ENCODE results near the gene MBD2.
"Not testable (repeated sequence)": the region's sequence is repeated elsewhere in the genome, so short reads cannot be mapped to it uniquely, and the experiment has no call there.

The MBD2 gene, protein sequence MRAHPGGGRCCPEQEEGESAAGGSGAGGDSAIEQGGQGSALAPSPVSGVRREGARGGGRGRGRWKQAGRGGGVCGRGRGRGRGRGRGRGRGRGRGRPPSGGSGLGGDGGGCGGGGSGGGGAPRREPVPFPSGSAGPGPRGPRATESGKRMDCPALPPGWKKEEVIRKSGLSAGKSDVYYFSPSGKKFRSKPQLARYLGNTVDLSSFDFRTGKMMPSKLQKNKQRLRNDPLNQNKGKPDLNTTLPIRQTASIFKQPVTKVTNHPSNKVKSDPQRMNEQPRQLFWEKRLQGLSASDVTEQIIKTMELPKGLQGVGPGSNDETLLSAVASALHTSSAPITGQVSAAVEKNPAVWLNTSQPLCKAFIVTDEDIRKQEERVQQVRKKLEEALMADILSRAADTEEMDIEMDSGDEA

DNA sequence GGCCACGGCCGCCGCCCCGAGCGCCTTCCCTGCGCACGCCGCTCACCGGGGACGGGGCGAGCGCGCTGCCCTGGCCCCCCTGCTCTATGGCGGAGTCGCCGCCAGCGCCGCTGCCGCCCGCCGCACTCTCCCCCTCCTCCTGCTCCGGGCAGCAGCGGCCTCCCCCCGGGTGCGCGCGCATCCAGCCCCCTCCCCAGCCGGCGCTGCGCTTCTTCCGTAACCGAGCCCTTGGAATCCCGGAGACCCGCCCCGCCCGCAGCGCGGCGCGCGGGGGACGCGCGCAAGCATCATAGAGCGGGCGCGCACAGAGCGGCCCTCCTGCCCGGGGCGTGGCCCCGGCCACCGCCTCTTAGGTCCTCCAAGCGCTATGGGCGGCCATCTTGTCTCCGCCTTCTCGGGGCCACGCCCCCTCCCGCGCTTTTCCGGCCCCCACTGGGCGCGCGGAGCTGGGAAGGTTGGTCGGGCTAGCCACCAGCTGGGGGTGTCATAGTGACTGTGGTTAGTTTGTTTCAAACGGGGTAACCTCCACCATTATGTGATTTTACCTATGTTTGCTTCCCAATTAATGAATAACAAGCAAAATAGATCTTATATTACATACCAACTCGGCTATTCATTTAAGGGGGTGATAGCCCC is at the start of gene MBD2:
Gene MBD2, minus strand, starts transcription at position 291 of the 636 bp plus-strand sequence. Its CDS starts 110 bp downstream, at position 181.
- peak; percentile 59 for DNase-seq

DNA sequence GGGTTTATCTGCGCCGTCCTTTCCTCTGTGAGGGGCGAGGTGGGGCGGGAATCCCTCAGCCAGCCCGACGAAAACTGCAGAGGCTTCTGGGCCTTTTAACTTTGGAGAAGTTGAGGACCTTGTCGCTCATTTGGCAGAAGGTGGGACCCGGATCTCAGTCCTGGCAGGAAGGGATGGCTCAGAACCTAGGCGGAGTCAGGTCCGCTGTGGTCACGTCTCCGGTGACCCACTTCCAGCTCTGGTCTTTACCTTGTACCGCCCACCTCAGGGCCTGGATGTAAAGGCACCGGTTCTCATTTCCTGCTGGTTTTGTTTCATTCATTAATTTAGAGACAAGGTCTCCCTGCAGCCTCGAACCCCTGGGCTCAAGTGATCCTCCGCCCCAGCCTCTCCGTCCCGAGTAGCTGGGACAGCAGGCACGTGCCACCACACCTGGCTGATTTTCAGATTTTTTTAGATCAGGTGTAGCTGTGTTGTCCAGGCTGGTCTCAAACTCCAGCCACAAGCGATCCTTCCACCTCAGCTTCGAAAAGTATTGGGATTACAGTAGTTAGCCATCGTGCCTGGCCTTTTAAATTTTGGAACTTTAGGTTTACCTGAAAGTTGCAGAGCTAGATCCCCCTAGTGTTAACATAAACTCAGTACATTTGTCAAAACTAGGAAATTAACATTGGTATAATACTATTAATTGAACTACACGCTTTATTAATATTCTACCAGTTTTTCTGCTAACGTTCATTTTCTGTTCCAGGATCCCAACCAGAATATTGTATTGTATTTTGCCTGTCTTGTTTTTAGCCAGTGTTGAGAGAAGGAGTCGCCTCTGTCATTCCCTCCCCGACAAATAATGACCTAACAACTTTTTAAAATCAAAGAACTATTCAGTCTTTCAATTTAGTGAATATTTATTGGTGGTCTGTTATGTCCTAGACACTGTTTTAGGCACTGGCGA is 45.7 kb upstream of the MBD2 start:
- no peak for DNase-seq

DNA sequence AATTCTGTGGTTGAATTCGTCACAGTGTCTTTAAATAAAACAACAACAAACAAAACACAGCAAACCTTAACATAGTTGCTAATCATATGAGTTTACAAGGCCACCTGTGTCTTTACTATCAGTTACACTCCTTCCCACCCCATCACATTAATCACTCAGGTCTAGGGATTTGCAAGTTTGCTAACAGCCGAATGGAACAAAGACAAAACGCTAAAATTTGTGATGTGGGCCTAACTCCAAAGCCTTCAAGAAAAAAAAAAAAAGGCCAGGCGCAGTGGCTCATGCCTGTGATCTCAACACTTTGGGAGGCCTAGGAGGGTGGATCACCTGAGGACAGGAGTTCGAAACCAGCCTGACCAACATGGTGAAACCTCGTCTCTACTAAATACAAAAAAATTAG is 44.3 kb upstream of the MBD2 start:
- no peak for DNase-seq

DNA sequence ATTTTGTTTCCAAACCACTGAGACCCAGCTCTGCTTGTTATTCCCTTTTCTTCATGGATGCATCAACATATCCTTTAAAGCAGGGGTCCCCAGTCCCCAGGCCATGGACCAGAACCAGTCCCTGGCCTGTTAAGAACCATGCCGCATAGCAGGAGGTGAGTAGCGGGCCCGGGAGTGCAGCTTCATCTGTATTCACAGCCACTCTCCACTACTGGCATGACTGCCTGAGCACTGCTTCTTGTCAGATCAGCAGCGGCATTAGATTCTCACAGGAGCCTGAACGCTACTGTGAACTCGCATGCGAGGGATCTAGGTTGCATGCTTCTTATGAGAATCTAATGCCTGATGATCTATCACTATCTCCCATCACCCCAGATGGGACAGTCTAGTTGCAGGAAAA is 43.2 kb upstream of the MBD2 start:
- DNase-seq: no peak

DNA sequence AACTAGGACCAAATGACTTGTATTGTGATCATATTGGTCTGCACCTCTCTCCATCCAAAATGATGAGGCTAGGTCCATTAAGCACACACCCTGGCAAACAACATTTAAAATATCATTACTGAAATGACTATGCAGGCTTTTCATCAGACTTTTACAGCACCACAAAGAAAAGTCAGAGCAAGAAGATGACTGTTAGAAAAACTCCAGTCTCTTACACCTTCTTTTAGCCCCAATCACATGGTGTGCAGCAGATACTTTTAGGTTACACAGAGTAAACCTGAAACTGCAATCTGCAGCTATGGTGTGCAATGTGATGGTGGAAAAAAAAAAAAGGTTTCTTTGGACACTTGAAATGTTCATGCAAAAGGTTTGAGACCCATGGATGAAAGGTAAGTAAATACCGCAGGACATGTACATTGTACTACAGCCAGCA is 39.5 kb upstream of the MBD2 start:
- DNase-seq: no peak

DNA sequence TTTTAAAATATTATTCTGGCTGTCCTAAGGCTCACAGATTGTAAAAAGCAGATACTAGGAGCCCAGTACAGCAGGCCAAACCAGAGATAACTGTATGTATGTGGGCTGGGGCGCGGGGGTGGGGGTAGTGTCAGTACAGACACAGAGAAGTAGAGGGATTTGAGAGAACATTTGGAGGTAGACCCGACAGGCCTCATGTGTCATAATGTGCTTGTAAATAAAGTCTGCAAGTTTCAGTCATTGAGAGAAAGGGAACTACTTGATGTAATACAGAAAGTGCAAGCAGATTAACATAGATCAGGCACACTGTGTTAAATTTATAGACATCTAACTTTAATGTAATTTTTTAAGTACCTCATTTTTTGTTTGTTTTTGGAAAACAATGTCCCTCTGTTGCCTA is 37.4 kb upstream of the MBD2 start:
- DNase-seq: no peak

DNA sequence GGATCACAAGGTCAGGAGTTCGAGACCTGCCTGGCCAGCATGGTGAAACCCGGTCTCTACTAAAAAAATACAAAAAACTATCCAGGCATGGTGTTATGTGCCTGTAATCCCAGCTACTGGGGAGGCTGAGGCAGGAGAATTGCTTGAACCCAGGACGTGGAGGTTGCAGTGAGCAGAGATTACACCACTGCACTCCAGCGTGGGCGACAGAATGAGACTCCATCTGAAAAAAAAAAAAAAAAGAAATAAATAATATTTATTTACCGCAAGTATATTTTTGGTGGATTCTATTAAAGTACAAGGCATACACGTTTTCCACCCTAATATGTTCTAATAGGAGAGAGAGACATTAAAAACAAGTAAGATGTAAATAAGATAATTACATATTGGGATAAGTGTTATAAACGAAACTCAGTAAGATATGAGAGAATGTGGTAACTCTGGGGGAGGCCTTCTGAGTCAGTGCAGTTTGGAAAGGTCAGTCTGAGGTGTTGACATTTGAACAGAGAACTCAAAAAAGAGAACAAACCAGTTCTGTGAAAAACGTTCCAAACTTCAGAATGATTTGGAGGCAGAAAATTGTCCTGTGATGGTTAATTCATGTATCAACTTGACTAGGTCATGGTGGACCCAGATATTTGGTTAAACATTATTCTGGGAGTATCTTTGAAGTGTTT is 36.1 kb upstream of the MBD2 start:
- DNase-seq: no peak

DNA sequence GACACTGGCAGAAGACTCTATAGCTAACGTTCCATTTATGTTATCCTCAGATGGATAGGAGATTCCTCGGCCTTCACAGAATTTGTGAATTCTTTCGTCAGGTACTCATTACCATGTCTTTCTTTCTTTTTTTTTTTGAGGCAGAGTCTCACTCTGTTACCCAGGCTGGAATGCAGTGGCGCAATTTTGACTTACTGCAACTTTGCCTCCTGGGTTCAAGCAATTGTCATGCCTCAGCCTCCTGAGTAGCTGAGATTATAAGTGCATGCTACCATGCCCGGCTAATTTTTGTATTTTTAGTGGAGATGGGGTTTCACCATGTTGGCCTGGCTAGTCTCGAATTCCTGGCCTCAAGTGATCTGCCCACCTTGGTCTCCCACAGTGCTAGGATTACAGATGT is 33.3 kb upstream of the MBD2 start:
- DNase-seq: not testable (repeated sequence)

DNA sequence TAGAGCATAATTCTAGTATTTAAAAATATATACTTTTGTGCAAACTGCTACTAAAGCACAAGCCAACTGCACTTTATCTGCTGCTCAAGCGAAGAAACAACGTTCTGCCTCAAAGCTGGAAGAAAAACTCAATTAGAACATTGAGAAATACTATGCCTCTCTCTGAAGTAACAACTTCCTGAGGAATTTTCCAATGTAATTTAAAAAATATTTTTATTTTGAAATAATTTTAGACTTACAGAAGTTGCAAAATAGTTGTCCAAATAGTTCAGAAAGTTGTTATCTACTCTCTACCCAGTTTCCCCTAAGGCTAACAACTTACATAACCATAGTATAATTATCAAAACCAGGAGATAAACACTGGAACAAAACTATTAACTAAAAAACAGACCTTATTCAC is 32.5 kb upstream of the MBD2 start:
- DNase-seq: no peak

DNA sequence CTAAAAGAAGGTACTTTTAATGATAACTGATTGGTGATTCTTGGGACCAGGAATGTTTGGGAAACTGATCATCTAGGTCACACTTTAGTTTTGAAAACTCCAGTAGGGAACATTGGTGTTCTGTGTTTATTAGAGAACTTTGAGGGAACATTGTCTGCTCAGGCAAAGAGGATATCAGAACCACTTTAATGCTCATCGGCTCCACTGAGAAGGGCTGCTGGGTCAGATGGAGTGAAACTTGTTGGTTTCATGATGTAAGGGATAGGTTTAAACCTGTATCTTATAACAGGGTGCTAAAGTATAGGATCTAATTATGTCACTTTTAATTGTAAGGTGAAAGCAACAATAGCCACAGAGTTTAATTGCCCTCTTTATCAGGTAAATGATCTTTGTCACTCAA is 30.7 kb upstream of the MBD2 start:
- no peak for DNase-seq

DNA sequence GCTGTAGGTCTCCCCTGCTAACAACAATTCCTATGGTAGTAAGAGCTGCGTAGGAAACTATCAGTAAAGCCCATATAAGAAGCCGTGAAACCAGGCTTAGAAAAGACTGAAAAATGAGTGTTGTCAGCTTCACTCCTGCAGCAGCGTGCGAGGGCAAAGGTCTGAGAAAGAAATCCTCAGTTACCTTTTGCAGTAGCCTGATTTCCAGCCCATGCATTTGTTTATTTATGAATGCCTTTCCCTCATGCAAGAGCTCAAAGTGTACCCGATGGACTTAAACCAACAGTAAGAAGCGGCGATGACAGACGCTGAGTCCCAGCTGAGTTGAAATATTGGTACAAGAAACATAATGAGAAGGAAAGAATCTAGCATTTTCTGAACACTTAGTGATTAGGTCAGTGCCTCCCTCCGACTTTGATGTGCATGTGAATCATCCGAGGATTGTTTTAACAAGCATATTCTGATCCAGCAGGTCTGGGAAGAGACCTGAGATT is 29.8 kb upstream of the MBD2 start:
- DNase-seq: no peak

DNA sequence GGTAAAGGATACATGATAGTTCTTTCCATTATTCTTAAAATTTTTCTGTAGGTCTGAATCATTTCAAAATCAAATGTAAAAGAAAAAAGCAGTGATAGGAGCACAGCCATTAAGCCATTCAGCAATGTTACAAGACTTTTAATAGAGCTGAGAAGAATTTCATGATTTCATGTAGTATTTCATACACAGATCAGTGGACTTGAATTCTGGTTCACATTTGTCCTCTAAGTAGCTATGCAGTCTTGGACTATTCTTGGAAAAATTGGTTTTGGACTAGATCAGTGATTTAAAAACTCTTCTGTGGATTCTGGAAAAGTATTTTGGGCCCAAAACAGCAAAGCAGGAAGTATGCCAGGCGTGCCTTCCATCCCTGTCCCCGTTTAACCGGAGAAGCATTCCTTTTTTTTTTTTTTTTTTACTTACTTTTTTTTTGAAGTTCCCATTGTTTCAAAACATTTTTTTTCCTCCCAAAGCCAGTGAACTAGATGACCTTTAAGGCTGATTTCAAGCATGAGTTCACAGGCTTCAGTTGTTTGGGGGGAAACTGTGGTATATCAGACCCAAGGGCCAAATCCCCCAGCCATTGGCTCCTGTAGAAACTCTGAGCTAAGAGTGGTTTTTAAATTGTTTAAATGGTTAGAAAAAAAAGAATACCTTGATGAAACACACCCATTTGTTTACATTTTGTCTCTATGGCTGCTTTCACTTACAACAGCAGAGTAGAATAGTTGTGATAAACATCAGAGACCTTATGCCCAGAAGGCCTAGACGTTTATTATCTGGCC is 27.3 kb upstream of the MBD2 start:
- no peak for DNase-seq

DNA sequence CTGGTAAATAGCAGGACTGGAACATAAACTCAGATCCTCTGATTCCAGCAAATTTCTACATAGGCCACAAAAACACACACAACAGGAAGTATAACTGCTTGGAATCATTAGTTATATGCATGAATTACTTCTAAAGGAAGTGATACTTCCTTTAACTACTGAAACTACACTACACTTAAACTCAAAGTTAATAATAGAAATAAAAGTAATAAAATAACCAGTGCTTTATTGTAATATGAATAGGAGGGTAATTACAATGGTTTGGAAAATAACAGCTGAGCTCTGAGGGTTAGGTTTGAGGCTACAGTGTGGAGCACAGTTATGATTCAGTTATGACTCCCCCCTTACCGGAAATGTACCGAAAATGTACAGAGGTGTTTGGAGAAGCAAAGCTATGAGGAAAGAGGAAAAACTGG is 26.4 kb upstream of the MBD2 start:
- no peak for DNase-seq

DNA sequence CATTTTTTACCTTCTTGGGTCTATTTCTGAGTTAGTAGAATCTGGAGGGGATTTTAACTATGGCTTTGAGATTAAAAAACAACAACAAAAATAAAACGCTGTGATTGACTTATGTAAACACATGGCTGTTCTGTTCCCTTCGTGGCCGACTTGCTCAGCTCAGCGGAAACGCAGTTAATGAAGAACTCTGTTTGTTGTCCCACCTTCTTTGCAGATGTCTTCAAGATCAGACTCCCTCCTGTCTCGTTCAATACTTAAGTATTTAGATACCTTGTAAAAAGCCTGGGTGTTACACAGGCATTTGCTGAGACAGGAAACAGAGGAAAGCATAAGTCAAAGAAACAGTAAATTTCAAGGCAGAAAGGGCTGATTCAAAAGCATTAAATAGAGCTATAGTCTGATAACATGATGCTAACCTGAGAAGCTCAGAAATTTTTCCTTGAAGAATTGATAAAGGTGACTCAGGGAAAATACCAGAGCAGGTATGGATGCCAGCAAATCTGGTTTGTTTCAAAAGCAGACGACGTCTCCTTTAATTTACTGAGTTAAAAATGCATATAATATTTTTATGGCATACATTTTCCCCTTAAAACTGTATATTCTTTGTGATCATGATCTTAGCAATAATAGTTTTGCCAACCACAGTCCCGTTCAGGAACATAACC is 23.2 kb upstream of the MBD2 start:
- no peak for DNase-seq

DNA sequence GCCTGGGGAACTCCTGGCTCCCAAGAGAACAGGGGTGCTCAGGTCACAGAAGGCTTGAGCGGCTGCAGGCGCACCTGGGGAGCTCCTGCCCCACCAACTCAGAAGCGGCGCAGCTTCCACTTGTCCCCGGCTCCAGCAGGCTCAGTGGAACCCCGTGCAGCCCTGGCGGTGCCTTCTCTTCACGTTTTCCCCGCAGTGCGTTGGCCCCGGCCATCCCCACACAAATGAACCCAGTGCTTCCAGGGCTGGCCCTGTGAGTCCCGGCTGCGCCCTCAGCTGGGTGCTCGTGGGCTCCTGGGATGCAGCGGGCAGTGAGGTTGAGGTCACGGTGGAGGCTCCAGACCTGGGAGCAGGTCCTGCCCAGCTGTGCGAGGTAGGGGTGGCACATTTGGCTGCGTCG is 17.9 kb upstream of the MBD2 start:
- DNase-seq: no peak

DNA sequence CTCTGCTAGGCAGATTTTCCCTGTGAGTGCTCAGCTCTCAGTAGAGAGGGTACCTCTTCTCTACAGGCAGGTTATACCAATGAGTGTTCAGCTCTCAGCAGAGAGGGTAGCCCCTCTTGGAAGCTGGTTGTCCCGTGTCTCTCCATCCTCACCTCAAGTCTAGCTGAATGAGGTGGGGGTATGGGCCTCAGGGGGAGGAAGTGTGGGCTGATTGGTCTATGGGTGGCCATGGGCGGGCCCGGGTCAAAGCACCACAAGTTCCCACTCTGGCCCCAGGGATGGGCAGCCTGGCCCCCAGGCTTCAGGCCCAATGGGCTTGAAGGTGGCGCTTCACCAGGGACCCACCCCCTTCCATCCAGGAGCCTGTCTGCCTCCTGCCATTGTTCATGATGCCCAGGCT is 17.0 kb upstream of the MBD2 start:
- no peak for DNase-seq

DNA sequence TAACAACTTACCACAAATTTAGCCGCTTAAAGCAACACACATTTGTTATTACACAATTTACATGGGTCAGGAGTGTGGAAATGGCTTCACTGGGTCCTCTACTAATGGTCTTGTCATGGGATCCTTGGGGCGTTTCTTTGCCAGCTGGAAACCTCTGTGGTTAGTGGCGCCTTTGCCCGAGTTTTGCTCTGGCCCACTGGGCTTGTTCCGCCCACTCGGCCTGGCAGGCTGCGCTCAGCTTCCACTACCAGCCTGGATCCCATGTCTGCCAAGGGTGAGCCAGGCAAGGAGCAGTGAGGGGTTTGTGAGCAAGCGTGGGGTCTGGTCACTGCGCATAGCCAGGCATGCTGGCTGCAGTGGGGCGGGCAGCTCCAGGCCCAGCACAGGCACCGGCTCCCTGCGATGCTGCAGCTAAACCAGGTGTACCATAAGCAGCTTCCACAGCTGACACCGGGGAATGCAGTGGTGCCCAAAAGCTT is 16.2 kb upstream of the MBD2 start:
- DNase-seq: no peak

DNA sequence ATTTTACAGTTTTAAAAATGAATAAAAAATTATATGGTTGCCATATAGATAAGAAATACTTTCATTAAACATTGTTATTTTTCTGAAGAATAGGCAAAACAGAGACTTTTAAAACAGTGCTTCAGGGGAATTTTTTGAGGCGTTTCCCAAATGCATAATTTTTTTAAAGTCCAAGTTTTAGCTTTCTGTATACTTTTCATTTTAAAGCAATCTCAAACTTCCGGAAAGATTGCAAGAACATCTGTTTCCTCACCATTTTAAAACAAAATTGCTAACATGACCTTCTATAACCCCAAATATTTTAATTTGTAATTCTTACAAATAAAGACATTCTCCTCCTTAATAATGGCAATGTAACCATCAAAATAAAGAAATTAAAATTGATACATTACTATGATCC is 15.1 kb upstream of the MBD2 start:
- DNase-seq: no peak

DNA sequence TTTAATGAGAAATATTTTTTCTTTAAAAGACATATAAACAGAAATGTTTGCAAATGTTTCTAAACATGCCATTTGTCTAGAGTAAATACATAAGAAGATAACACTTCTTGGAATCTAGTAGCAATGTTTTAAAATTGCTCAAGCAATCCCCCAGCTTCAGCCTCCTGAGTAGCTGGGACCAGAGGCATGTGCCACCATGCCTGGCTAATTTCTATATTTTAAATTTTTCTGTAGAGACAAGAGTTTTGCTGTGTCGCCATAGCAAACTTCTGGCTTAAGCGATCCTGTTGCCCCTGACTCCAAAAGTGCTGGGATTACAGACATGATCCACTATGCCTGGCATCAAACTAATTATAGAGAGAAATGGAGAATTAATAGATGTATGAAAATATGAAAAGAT is 14.6 kb upstream of the MBD2 start:
- no peak for DNase-seq

DNA sequence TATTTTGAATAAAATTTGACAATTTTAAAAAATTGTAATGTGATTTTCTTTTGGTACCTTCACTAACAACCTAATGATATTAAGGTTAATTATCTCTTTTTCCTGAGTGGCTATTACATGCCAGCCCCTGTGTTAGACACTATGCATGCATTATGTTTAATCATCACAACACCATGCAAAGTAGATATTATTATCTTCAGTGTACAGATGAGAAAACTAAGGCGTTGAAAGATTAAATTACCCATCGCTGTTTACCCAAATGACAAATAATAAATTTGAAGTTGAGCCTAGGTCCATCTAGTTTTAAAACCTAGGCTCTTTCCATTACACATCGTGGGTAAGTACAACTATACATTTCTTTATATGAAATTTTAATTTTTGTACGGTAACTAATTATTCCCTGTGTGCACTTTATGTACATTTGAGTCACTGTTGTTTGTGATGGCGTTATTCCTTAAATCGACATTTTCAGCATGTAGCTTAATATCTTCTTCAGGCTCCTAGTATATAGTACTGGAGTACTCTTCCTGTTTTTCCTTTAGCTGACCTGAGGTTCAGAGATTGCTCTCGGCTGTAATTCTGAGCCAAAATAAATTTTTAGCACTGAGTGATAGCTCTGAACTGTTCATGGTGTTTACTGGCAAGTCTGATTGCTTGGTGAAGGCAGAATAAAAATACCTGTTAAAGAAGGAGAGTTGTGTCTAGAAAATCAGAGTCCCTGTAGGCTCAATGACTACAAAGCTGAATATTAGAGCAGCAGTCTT is 13.9 kb upstream of the MBD2 start:
- no peak for DNase-seq
